Panc1 (cell line): ENCODE measurements around the gene RASA3. TPM values are rescaled to one million over a fixed set of nuclear protein-coding genes. Genes with fewer than 3 reads are reported as not detected.
A peak's percentile ranks its signal among the peaks of the same experiment; 100 is the strongest.
"Not testable (repeated sequence)": the region's sequence is repeated elsewhere in the genome, so short reads cannot be mapped to it uniquely, and the experiment has no call there.

Experiments
- ATAC-seq: fragments of 200-7000 bp; cut with Tn5 transposase; 2 replicates; pipeline ENCODE4 v1.9.1; 2020; ENCODE audit warnings: mild to moderate bottlenecking, moderate library complexity
- BruUV-seq: library from RNA; stranded (reverse); fragments of 400-500 nt; replicated peaks from 2 replicates; lab custom pipeline; 2021; lab: Mats Ljungman, UMichigan
- CTCF ChIA-PET: fragments of 300-600 bp; sonication (Branson Sonifier 250); formaldehyde crosslinking; loops from one replicate; lab custom pipeline; 2022; ENCODE audit warnings: antibody characterized with exemption; lab: Charles Lee
- POLR2A ChIA-PET: fragments of 300-600 bp; sonication (Branson Sonifier 250); formaldehyde crosslinking; loops from one replicate; lab custom pipeline; 2022; ENCODE audit warnings: antibody characterized with exemption; lab: Charles Lee
- DNase-seq: peaks from one replicate; pipeline ENCODE4 v3.0.0-alpha.2; 2010; ENCODE audit warnings: low read depth, low spot score
- H3K27ac ChIP-seq: 2 replicates; pipeline ENCODE4 v1.5.1; 2011; ENCODE audit warnings: mild to moderate bottlenecking, low read length, inconsistent platforms
- H3K27me3 ChIP-seq: fragments of 200-500 bp; sonication (Bioruptor generic); 2 replicates; pipeline ENCODE4 v1.6.0; 2014; ENCODE audit warnings: low read length, inconsistent platforms; ENCODE audit not compliant: control insufficient read depth, insufficient read depth
- H3K36me3 ChIP-seq: fragments of 200-500 bp; sonication (Bioruptor generic); 2 replicates; pipeline ENCODE4 v1.5.1; 2014; ENCODE audit warnings: inconsistent platforms, mild to moderate bottlenecking, low read length, moderate library complexity; ENCODE audit not compliant: control insufficient read depth, insufficient read depth
- H3K4me1 ChIP-seq: 2 replicates; pipeline ENCODE4 v1.5.1; 2011; ENCODE audit warnings: inconsistent platforms, mild to moderate bottlenecking, low read length, moderate library complexity; ENCODE audit not compliant: control insufficient read depth, insufficient read depth
- H3K4me3 ChIP-seq, 2 experiments: 2 replicates each; pipeline ENCODE4 v1.5.1; 2011 to 2012; ENCODE audit warnings: low read depth in 2 of 2, low read length in 2 of 2, mild to moderate bottlenecking in 2 of 2, inconsistent platforms in 1 of 2, moderate library complexity in 1 of 2
- H3K9me3 ChIP-seq: fragments of 200-500 bp; sonication (Bioruptor generic); 2 replicates; pipeline ENCODE4 v1.5.1; 2014; ENCODE audit warnings: low read depth, mild to moderate bottlenecking, inconsistent platforms, low read length, moderate library complexity; ENCODE audit not compliant: control insufficient read depth, insufficient read depth
- CTCF ChIP-seq: fragments of 450-650 bp; IDR thresholded peaks from 2 replicates; pipeline ENCODE4 v1.5.1; 2017; ENCODE audit warnings: mild to moderate bottlenecking
- POLR2AphosphoS5 ChIP-seq: IDR thresholded peaks from 2 replicates; pipeline ENCODE4 v1.6.1; 2012; ENCODE audit warnings: mild to moderate bottlenecking, low read depth, low read length, moderate library complexity
- SIN3A ChIP-seq: IDR thresholded peaks from 2 replicates; pipeline ENCODE4 v1.6.1; 2012; ENCODE audit warnings: low read depth, mild to moderate bottlenecking, low read length, moderate library complexity, borderline replicate concordance; ENCODE audit not compliant: insufficient read depth
- TCF7L2 ChIP-seq: IDR thresholded peaks from 2 replicates; pipeline ENCODE4 v1.6.1; 2011; ENCODE audit warnings: mild to moderate bottlenecking, low read depth, low read length, inconsistent platforms
- in situ Hi-C: cut with HindIII; loops from 2 replicates; pipeline ENCODE4 v1.10.0; 2016; ENCODE audit warnings: low sequenced_read_pairs, low pct_unique_long_range_greater_than_20kb
- intact Hi-C: fragments of 100-400 bp; cut with micrococcal nuclease; formaldehyde crosslinking; loops from one replicate; pipeline ENCODE4 v1.10.0; 2022; ENCODE audit not compliant: unreplicated experiment
- total RNA-seq: library from RNA; stranded (reverse); gene quantifications from one replicate; pipeline ENCODE4 v1.2.1, GENCODE V29; 2021; ENCODE audit not compliant: unreplicated experiment
- TF ChIP-seq, protein P1 (sequence below), 2 experiments: IDR thresholded peaks; 2 replicates each; pipeline ENCODE4 v1.6.1; 2011 to 2012; ENCODE audit warnings: low read depth in 2 of 2, control low read depth in 1 of 2, low read length in 1 of 2, mild to moderate bottlenecking in 1 of 2, moderate library complexity in 1 of 2; ENCODE audit not compliant: insufficient read depth in 1 of 2

Gene RASA3
- total RNA-seq, 1 experiment from 2014 or later, result 33.7 TPM

- no peak overlapping the region for H3K4me3 ChIP-seq
- H3K4me1 ChIP-seq, result peaks cover 50% of the 10 kb centered on the region
- CTCF ChIA-PET, result no interaction called here
- no peaks in the 10 kb centered on the region for H3K9me3 ChIP-seq
- no peaks in the 10 kb centered on the region for H3K27me3 ChIP-seq
- intact Hi-C loops (no loop called here), in situ Hi-C loops (no loop called here)
- TF ChIP-seq CTCF (no peak), POLR2AphosphoS5 (no peak), SIN3A (no peak), TCF7L2 (no peak)
- TF ChIP-seq, protein P1, sequence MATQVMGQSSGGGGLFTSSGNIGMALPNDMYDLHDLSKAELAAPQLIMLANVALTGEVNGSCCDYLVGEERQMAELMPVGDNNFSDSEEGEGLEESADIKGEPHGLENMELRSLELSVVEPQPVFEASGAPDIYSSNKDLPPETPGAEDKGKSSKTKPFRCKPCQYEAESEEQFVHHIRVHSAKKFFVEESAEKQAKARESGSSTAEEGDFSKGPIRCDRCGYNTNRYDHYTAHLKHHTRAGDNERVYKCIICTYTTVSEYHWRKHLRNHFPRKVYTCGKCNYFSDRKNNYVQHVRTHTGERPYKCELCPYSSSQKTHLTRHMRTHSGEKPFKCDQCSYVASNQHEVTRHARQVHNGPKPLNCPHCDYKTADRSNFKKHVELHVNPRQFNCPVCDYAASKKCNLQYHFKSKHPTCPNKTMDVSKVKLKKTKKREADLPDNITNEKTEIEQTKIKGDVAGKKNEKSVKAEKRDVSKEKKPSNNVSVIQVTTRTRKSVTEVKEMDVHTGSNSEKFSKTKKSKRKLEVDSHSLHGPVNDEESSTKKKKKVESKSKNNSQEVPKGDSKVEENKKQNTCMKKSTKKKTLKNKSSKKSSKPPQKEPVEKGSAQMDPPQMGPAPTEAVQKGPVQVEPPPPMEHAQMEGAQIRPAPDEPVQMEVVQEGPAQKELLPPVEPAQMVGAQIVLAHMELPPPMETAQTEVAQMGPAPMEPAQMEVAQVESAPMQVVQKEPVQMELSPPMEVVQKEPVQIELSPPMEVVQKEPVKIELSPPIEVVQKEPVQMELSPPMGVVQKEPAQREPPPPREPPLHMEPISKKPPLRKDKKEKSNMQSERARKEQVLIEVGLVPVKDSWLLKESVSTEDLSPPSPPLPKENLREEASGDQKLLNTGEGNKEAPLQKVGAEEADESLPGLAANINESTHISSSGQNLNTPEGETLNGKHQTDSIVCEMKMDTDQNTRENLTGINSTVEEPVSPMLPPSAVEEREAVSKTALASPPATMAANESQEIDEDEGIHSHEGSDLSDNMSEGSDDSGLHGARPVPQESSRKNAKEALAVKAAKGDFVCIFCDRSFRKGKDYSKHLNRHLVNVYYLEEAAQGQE (IDR thresholded peaks at IDR 0.05; ENCODE audit: insufficient read depth in 1 of 2, low read depth in 2 of 2, low read length in 1 of 2), result no peak
- ATAC-seq (no peak), DNase-seq (no peak)
- no peaks in the 10 kb centered on the region for H3K36me3 ChIP-seq
- POLR2A ChIA-PET, result no interaction called here
- no TSS peak for BruUV-seq
- peak overlapping the region; percentile 86 for H3K27ac ChIP-seq
Observed at GRCh38 chr13:114115796-114116195, 16.6 kb downstream of the RASA3 start.

GRCh38 chr13:114115191-114115671, 17.2 kb downstream of the RASA3 start:
- H3K9me3 ChIP-seq, result no peaks in the 10 kb centered on the region
- ChIA-PET POLR2A (no interaction called here), CTCF (no interaction called here)
- BruUV-seq, result no TSS peak
- H3K4me1 ChIP-seq, result peaks cover 48% of the 10 kb centered on the region
- H3K27me3 ChIP-seq, result no peaks in the 10 kb centered on the region
- DNase-seq, result no peak
- in situ Hi-C loops (no loop called here), intact Hi-C loops (no loop called here)
- peak; percentile 40 for ATAC-seq
- peak overlapping the region; percentile 86 for H3K27ac ChIP-seq
- H3K4me3 ChIP-seq, result no peak overlapping the region
- no peaks in the 10 kb centered on the region for H3K36me3 ChIP-seq
- TF ChIP-seq POLR2AphosphoS5 (no peak), SIN3A (no peak), CTCF (no peak), TCF7L2 (no peak)
- TF ChIP-seq, protein P1 (IDR thresholded peaks at IDR 0.05; ENCODE audit: insufficient read depth in 1 of 2, low read depth in 2 of 2, low read length in 1 of 2), result no peak

GRCh38 chr13:114114666-114115065, 17.8 kb downstream of the RASA3 start:
- H3K4me3 ChIP-seq, BruUV-seq, ATAC-seq, H3K9me3 ChIP-seq, H3K36me3 ChIP-seq, DNase-seq, POLR2A ChIA-PET, intact Hi-C loops, CTCF ChIA-PET, in situ Hi-C loops, H3K27me3 ChIP-seq: not testable (repeated sequence)
- Histone ChIP-seq H3K27ac (peak overlapping the region; percentile 79), H3K4me1 (peaks cover 53% of the 10 kb centered on the region)
